GM18526 (cell line): Measurements from ENCODE around the gene PTCD1.

Source experiments
- POLR2A ChIP-seq: IDR thresholded peaks from 3 replicates; pipeline ENCODE4 v1.6.1; 2011; ENCODE audit not compliant: insufficient read length; ENCODE audit errors: extremely low read depth

Gene PTCD1

GRCh38 chr7:99383791-99384370, 54.7 kb downstream of the PTCD1 start:
- no peak for TF ChIP-seq POLR2A

DNA sequence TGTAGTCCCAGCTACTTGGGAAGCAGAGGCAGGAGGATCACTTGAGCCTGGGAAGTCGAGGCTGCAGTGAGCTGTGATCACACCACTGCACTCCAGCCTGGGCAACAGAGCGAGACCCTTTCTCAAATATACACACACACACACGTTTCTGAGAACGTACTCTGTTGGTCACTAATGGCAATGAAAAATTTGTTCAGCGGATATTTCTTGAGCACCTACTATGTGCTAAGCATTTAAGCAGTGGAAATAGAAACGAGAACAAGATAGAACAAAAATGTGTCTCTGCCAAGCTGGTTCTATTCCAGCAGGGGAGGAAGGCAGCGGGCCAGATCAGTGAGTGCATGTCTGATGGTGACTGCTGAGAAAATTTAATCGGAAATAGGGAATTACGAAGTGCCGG, 55.4 kb downstream of the PTCD1 start:
- no peak for TF ChIP-seq POLR2A

- no peak for TF ChIP-seq POLR2A
Observed at GRCh38 chr7:99381664-99382075, 56.9 kb downstream of the PTCD1 start.

DNA sequence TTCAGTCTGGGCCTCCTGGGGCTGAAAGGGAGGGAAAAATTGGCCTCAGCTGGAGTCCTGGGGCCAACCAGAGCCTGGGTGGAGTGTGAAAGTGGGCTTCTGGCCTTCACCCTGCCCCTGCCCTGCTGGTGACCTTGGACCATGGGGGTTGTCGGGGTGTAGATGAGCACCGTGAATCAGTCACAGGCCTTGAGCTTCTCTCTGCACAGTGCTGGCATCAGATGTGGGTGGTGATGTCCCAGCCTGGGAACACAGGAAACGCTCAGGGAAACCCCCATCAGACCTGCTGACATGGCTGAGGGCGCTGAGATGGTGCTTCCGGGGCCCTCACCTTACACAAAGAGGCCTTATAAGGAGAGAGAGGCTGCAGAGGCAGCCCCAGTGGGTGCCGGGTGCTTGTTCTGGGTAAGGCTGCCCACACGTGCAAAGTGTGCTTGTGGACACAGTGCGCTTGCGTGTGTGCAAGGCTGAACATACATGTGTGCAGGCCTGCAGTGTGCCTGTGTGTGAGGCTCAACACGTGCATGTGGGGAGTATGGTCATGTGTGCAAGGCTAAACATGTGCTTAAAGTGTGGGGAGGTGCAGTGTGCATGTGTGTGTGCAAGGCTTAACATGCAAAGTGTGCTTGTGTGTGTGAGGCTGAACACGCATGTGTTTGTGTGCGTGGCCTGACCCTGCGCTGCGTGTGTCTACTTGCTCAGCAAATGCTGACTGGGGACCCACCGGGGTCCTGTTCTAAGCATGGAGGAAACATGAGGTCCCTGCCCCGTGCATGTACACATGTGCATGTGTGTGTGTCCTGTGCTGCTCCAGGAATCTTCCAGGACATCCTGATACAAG, 57.6 kb downstream of the PTCD1 start:
- peak; percentile 63 for TF ChIP-seq POLR2A

DNA sequence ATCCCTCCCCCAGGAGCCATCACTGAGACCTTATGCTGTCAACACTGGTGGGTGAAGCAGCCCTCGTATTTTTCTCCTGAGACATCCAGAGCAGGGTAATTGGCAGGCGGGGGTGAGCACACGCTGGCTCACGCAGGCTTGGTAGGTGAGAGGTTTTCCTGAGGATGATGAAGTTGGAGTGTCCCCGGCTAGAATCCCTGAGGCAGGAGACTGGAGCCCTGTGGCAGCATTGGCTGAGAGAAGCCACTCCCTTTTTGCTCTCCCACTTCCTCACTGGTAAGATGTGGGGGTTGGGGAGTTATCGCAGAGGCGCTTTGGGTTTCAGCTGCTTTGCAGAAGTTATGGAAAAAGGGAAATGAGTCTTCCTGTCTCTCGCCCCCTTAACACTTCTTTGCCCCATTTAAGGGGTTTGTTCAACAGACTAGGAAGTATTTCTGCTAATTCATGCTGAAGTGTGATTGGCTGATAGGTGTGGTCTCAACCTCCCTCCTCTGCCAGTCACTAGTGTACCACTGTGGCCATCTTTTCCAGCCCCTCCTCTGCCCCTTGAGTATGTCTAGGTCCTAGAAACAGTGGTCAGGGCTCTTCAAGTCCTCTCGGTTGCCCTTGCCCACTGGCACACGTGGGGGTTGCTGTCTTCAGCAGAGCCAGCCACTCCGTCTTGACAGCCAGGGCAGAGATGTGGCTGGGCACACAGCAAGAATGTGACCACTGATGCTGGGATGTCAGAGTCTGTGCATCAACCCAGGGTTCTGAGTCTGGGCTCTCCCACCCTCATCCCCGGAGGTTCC, 58.4 kb downstream of the PTCD1 start:
- no peak for TF ChIP-seq POLR2A

- no peak for TF ChIP-seq POLR2A
Observed at GRCh38 chr7:99379043-99379577, 59.5 kb downstream of the PTCD1 start.

DNA sequence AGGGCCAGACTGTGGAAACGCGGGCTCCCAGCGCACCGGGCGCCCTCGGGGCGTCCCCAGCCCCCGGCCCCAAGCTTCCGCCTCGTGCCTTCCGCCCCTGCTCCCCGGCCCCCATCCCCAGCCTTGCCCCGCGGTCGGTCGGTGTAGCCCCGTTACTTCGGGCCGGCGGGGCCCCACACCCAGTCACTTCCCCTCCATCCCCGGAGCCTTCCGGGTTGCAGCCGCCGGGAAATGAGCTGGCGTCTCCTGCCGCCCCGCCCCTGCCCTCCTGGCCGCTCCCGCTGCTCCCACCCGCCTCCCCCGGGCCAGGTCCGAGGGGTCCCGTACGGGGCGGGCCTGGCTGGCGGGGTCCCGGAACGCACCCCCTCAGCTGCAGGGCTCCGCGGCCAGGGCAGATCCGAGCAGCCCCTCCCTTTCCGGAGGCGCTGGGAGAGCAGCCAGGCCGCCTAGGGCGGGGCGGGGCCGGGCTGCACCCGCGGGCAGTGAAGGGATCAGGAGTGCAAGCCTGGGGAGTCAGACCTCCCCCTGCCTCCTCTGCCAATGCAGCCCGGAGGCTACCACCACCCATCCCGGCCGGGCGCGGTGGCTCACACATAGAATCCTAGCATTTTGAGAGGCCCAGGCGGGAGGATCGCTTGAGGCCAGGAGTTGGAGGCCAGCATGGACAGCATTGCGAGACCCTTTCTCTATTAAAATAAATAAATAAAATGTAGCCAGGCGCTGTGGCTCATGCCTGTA, 63.4 kb downstream of the PTCD1 start:
- TF ChIP-seq POLR2A = peak; percentile 46

GRCh38 chr7:99374111-99375064, 64.2 kb downstream of the PTCD1 start, which contains the start of gene ARPC1B:
Gene ARPC1B, plus strand, starts transcription at chr7:99374730. Its CDS starts 10,985 bp downstream, at chr7:99385715.
- TF ChIP-seq POLR2A = peak; percentile 85

- no peak for TF ChIP-seq POLR2A
Observed at GRCh38 chr7:99373091-99374066, 65.2 kb downstream of the PTCD1 start.

DNA sequence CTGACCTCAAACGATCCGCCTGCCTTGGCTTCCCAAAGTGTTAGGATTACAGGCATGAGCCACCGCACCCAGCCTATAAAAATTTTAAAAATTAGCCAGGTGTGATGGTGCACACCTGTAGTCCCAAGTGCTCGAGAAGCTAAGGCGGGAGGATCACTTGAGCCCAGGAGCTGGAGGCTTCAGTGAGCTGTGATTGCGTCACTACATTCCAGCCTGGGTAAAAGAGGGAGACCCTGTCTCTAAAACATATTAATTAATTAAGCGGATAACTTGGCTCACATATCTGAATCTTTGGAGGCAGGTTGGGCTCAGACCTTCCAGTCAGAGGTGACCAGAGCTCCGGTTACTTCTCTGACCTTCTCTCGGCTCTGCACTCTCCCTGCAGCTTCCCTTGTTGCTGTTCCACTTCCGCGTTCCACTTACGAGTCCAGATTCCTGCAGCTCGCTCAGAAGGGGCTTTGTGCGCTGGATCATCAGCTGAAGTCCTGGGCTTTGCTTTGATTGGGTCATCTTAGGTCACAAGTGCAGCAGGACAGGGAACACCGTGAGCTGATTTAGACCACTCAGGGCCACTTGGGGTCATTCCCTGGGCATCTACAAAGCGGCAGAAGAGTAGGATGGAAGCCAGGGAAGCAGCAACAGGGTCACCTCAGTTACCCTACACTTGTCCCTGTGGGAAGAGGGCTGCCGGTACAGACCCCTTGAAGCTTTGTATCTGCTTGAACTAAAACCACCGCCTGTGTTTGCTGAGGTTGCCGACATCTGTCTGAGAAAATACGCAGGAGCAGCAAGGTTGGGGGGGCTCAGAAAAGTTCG, 66.1 kb downstream of the PTCD1 start:
- no peak for TF ChIP-seq POLR2A

- no peak for TF ChIP-seq POLR2A
Observed at GRCh38 chr7:99371376-99371920, 67.2 kb downstream of the PTCD1 start.

GRCh38 chr7:99369767-99370391, 68.7 kb downstream of the PTCD1 start:
- no peak for TF ChIP-seq POLR2A
